22Rv1 (cell line): ENCODE results near the gene PID1.

Experiments used
- ZFX ChIP-seq: fragments of 450-650 bp; IDR thresholded peaks from 2 replicates; pipeline ENCODE4 v1.6.1; 2017; ENCODE audit warnings: antibody characterized with exemption, borderline replicate concordance
- TF ChIP-seq, protein P1 (sequence below): fragments of 450-650 bp; IDR thresholded peaks from 2 replicates; pipeline ENCODE4 v1.5.1; 2017; ENCODE audit warnings: mild to moderate bottlenecking

DNA sequence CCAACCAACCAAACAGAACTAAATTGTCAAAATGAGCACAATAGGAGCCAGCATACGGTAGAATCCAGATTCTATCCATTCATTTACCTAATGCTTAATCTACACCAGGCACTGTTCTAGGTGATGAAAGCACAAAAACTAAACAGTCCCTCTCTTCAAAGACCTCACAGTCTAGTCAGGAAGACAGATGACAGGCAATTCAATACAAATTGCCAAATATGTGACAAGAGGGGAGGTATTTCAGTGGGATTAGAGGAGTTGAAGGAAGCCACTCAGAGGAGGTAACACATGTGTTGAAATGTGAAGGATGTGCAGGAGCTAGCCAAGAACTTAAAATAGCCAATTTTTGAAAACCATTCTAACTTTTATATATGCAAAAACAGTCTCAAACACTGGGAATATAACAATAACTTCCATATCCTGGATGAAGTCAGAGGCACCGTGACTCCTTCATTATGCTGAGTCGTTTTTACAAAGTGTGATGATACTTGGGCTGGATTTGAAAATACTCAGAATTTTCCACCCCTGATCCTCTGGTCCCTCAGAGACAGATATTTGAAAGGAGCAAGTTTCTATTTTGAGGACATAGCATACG, 204.9 kb downstream of the PID1 start:
- TF ChIP-seq, protein P1, sequence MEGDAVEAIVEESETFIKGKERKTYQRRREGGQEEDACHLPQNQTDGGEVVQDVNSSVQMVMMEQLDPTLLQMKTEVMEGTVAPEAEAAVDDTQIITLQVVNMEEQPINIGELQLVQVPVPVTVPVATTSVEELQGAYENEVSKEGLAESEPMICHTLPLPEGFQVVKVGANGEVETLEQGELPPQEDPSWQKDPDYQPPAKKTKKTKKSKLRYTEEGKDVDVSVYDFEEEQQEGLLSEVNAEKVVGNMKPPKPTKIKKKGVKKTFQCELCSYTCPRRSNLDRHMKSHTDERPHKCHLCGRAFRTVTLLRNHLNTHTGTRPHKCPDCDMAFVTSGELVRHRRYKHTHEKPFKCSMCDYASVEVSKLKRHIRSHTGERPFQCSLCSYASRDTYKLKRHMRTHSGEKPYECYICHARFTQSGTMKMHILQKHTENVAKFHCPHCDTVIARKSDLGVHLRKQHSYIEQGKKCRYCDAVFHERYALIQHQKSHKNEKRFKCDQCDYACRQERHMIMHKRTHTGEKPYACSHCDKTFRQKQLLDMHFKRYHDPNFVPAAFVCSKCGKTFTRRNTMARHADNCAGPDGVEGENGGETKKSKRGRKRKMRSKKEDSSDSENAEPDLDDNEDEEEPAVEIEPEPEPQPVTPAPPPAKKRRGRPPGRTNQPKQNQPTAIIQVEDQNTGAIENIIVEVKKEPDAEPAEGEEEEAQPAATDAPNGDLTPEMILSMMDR: no peak
- no peak for TF ChIP-seq ZFX
